Lung (tissue), 12 donors: ENCODE data around the gene NEK7. TPM values are rescaled to one million over a fixed set of nuclear protein-coding genes. Genes with fewer than 3 reads are reported as not detected.
A peak's percentile ranks its signal among the peaks of the same experiment; 100 is the strongest.

Experiments
- ATAC-seq: fragments of 200-7000 bp; cut with Tn5 transposase; one replicate; pipeline ENCODE4 v1.9.1; 2020; ENCODE audit warnings: moderate number of reproducible peaks; ENCODE audit not compliant: insufficient read depth, low FRiP score
- DNase-seq, 3 donors: peaks; one replicate each; pipeline ENCODE4 v3.0.0-alpha.2; 2013 to 2017
- H3K27ac ChIP-seq, 2 donors: one replicate each; pipeline ENCODE4 v1.5.1; 2013; ENCODE audit warnings: mild to moderate bottlenecking in 2 of 2, moderate library complexity in 2 of 2, control low read depth in 1 of 2, inconsistent platforms in 1 of 2, low read depth in 1 of 2, low read length in 1 of 2
- H3K27me3 ChIP-seq, 3 donors: one replicate each; pipeline ENCODE4 v1.5.1; 2013; ENCODE audit warnings: low read length in 2 of 3; ENCODE audit not compliant: control insufficient read depth in 3 of 3, insufficient read depth in 3 of 3
- H3K36me3 ChIP-seq, 4 donors: one replicate each; pipeline ENCODE4 v1.5.1; 2013; ENCODE audit warnings: low read length in 4 of 4, mild to moderate bottlenecking in 1 of 4, moderate library complexity in 1 of 4; ENCODE audit not compliant: control insufficient read depth in 4 of 4, insufficient read depth in 4 of 4
- H3K4me1 ChIP-seq, 5 donors: one replicate each; pipeline ENCODE4 v1.5.1; 2013; ENCODE audit warnings: low read length in 5 of 5, mild to moderate bottlenecking in 2 of 5, moderate library complexity in 1 of 5; ENCODE audit not compliant: control insufficient read depth in 5 of 5, insufficient read depth in 5 of 5
- H3K4me3 ChIP-seq: one replicate; pipeline ENCODE4 v1.5.1; 2013; ENCODE audit warnings: mild to moderate bottlenecking, control low read depth, moderate library complexity
- H3K9ac ChIP-seq, 2 donors: one replicate each; pipeline ENCODE4 v1.5.1; 2013; ENCODE audit warnings: low read length in 2 of 2, control low read depth in 1 of 2; ENCODE audit not compliant: insufficient read depth in 1 of 2
- H3K9me3 ChIP-seq, 4 donors: one replicate each; pipeline ENCODE4 v1.5.1; 2013; ENCODE audit warnings: low read length in 3 of 4, mild to moderate bottlenecking in 1 of 4, moderate library complexity in 1 of 4; ENCODE audit not compliant: control insufficient read depth in 4 of 4, insufficient read depth in 3 of 4
- CTCF ChIP-seq: IDR thresholded peaks from 2 replicates; pipeline ENCODE4 v1.5.1; 2012; ENCODE audit warnings: mild to moderate bottlenecking; ENCODE audit errors: control extremely low read depth, extremely low read depth
- WGBS, 2 donors: extraction: QIAGEN DNeasy Blood & Tissue Kit; methylation state at CpG; one replicate each; pipeline ENCODE4 v1.1.7; 2013; 5-methylcytosine and 5-hydroxymethylcytosine counted together
- polyA plus RNA-seq, 2 donors: library from polyadenylated mRNA; stranded (reverse); fragments of 200-250 nt; gene quantifications; one replicate each; pipeline ENCODE4 v1.2.1, GENCODE V29; 2013
- total RNA-seq, 2 donors: library from RNA; depleted of rRNA in 1 of 2; stranded (reverse); fragments of >200 nt in 1 of 2; gene quantifications; one replicate each; pipeline ENCODE4 v1.2.1, GENCODE V29; 2014 to 2021
- donor health status: control.
- donor health status: control.
- donor health status: Bipolar disorder and iron deficiency.
- donor health status: healthy.
- donor health status: DM: yes; HTN: yes; CAD: no.

Gene NEK7
- total and polyA plus RNA-seq, 4 donors: 23.9 to 132 (median 64.2) TPM

GRCh38 chr1:198175423-198176170, 18.8 kb downstream of the NEK7 start:
- no peaks in the 10 kb centered on the region for H3K9me3 ChIP-seq
- peak in 2 of 3 donors; percentile 79 to 85 for DNase-seq
- H3K27me3 ChIP-seq: no peaks in the 10 kb centered on the region
- TF ChIP-seq CTCF: no peak
- H3K9ac ChIP-seq: no peak overlapping the region
- peak overlapping the region in 1 of 2 donors; percentile 45 for H3K27ac ChIP-seq
- peaks cover 6 to 85% (median 43%) of the 10 kb centered on the region in 5 donors for H3K4me1 ChIP-seq
- H3K4me3 ChIP-seq: no peak overlapping the region
- ATAC-seq: no peak
- WGBS, 2 donors: 46 to 71% methylated on average over 5 of the region's 5 CpGs
- H3K36me3 ChIP-seq: no peaks in the 10 kb centered on the region

- Histone ChIP-seq H3K36me3 (no peaks in the 10 kb centered on the region), H3K9ac (no peak overlapping the region), H3K4me1 (peaks cover 6 to 85% (median 43%) of the 10 kb centered on the region in 5 donors), H3K27me3 (no peaks in the 10 kb centered on the region), H3K27ac (no peak overlapping the region), H3K4me3 (no peak overlapping the region), H3K9me3 (no peaks in the 10 kb centered on the region)
- DNase-seq: no peak
- TF ChIP-seq CTCF: no peak
- 80 to 88% methylated on average over 1 of the region's 1 CpG for WGBS, 2 donors
- no peak for ATAC-seq
Measured at GRCh38 chr1:198176179-198176578, 19.4 kb downstream of the NEK7 start.

GRCh38 chr1:198177546-198177945, 20.7 kb downstream of the NEK7 start:
- 31 to 37% methylated on average over 2 of the region's 2 CpGs for WGBS, 2 donors
- H3K4me1 ChIP-seq: peaks cover 3 to 74% (median 33%) of the 10 kb centered on the region in 5 donors

More at GRCh38 chr1:198177546-198177945, 20.7 kb downstream of the NEK7 start:
- DNase-seq (peak in 2 of 3 donors; percentile 81 to 86), ATAC-seq (no peak)
- Histone ChIP-seq H3K9ac (no peak overlapping the region), H3K27ac (no peak overlapping the region), H3K27me3 (no peaks in the 10 kb centered on the region), H3K36me3 (no peaks in the 10 kb centered on the region), H3K9me3 (no peaks in the 10 kb centered on the region), H3K4me3 (no peak overlapping the region)
- TF ChIP-seq CTCF: no peak
